ENCODE results near the gene SMURF1. TPM values are rescaled to one million over a fixed set of nuclear protein-coding genes. Genes with fewer than 3 reads are reported as not detected.
A peak's percentile ranks its signal among the peaks of the same experiment; 100 is the strongest.

Gene SMURF1
- total and polyA plus RNA-seq, 2 of the 4 experiments (the other 2 are of a cell fraction): 13.4 to 20.3 TPM

DNA sequence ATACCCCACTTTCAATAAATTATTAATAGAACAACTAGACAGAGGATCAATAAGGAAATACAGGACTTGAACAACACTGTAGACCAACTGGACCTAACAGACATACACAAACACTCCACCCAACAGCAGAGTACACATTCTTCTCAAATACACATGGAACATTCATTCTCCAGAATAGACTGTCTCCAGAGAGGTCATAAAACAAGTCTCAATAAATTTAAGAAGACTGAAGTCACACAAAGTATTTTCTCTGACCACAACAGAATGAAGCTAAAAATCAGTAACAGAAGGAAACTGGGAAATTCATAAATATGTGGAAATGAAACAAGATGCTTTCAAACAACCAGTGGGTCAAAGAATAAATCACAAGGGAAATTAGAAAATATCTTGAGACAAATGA lies 119.8 kb downstream of the SMURF1 start:
- Histone ChIP-seq H4K8ac (ENCODE audit: low read depth in 2 of 2, low read length in 2 of 2) (no peak overlapping the region), H4K5ac (ENCODE audit: low read depth, low read length) (no peak overlapping the region), H2AK9ac (replicated peaks; ENCODE audit: low read depth, low read length, poor library complexity) (no peak overlapping the region), H3K4me3 (ENCODE audit: insufficient read depth, low read depth, low read length) (no peak overlapping the region), H3K4me1 (ENCODE audit: control insufficient read depth, insufficient read depth, low read length) (no peaks in the 10 kb centered on the region), H2BK20ac (ENCODE audit: low read depth, low read length) (no peak overlapping the region), H2BK5ac (ENCODE audit: low read depth, low read length, poor library complexity, severe bottlenecking) (no peak overlapping the region), H3K4me2 (ENCODE audit: low read depth, low read length) (no peak overlapping the region), H3K56ac (ENCODE audit: extremely low read depth, insufficient read depth, low read length) (no peak overlapping the region), H3K27ac (ENCODE audit: insufficient read depth, low read length) (no peak overlapping the region), H3K36me3 (ENCODE audit: control insufficient read depth, insufficient read depth, low read length) (peaks cover 21% of the 10 kb centered on the region), H3K4ac (ENCODE audit: low read depth, low read length) (no peak overlapping the region), H3K79me1 (ENCODE audit: low read depth in 1 of 2, low read length in 2 of 2) (peaks cover 4 to 26% of the 10 kb centered on the region in 2 experiments; a peak in 3 of 4 replicates), H3K9ac (ENCODE audit: low read depth, low read length) (no peak overlapping the region), H3K23ac (ENCODE audit: low read depth, low read length) (no peak overlapping the region), H2AFZ (replicated peaks; ENCODE audit: low read length, poor library complexity) (no peak overlapping the region), H4K91ac (ENCODE audit: insufficient read depth, low read depth, low read length) (no peak overlapping the region), H3K18ac (ENCODE audit: low read depth, low read length) (no peak overlapping the region), H4K20me1 (ENCODE audit: insufficient read depth, low read length) (peaks cover 4% of the 10 kb centered on the region; the same call in 1 of the 2 replicates), H2BK120ac (ENCODE audit: low read depth, low read length) (no peak overlapping the region), H3K14ac (replicated peaks; ENCODE audit: low read depth, low read length) (no peak overlapping the region), H3K9me1 (ENCODE audit: insufficient read depth, low read length) (peaks cover 2% of the 10 kb centered on the region; the same call in 1 of the 2 replicates), H3K9me3 (ENCODE audit: control insufficient read depth, insufficient read depth, low read length) (no peaks in the 10 kb centered on the region), H2AK5ac (ENCODE audit: low read depth, low read length) (no peak overlapping the region), H2BK15ac (ENCODE audit: low read depth, low read length) (no peak overlapping the region), H3K27me3 (ENCODE audit: control insufficient read depth, insufficient read depth, low read length) (no peaks in the 10 kb centered on the region)
- DNase-seq: no peak
- peak; percentile 6; the same call in 1 of the 2 replicates for ATAC-seq (ENCODE audit: low read depth)
- dilution Hi-C loops (cut with HindIII; ENCODE audit: low sequenced_read_pairs, unreplicated experiment): no loop called here
- POLR2A ChIA-PET (ENCODE audit: unreplicated experiment): no interaction called here
- intact Hi-C loops (cut with micrococcal nuclease): no loop called here
- TF ChIP-seq RFX5 (IDR thresholded peaks at IDR 0.05; ENCODE audit: low read depth, low read length) (no peak), BHLHE40 (IDR thresholded peaks at IDR 0.05; ENCODE audit: low read depth, low read length) (no peak), CHD1 (IDR thresholded peaks at IDR 0.05; ENCODE audit: low read depth, low read length) (no peak), MAZ (IDR thresholded peaks at IDR 0.05; ENCODE audit: borderline replicate concordance, low read depth, low read length) (no peak), MXI1 (IDR thresholded peaks at IDR 0.05; ENCODE audit: borderline replicate concordance, low read depth, low read length) (no peak), POLR2A (IDR thresholded peaks at IDR 0.05; ENCODE audit: low read depth, low read length) (no peak), FOS (IDR thresholded peaks at IDR 0.05; ENCODE audit: low read depth, low read length) (no peak), RAD21 (IDR thresholded peaks at IDR 0.05; ENCODE audit: low read length) (no peak), NFE2L2 (IDR thresholded peaks at IDR 0.05; ENCODE audit: low read depth, low read length) (no peak), RCOR1 (IDR thresholded peaks at IDR 0.05; ENCODE audit: insufficient replicate concordance, low read length) (no peak), CEBPB (IDR thresholded peaks at IDR 0.05; ENCODE audit: low read depth, low read length) (no peak), MAFK (IDR thresholded peaks at IDR 0.05; ENCODE audit: low read depth, low read length) (no peak), SMC3 (IDR thresholded peaks at IDR 0.05; ENCODE audit: low read depth, low read length) (no peak)
- TF ChIP-seq, protein P1, sequence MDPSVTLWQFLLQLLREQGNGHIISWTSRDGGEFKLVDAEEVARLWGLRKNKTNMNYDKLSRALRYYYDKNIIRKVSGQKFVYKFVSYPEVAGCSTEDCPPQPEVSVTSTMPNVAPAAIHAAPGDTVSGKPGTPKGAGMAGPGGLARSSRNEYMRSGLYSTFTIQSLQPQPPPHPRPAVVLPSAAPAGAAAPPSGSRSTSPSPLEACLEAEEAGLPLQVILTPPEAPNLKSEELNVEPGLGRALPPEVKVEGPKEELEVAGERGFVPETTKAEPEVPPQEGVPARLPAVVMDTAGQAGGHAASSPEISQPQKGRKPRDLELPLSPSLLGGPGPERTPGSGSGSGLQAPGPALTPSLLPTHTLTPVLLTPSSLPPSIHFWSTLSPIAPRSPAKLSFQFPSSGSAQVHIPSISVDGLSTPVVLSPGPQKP (IDR thresholded peaks at IDR 0.05; ENCODE audit: borderline replicate concordance, low read depth, low read length): no peak
- TF ChIP-seq, protein P2, sequence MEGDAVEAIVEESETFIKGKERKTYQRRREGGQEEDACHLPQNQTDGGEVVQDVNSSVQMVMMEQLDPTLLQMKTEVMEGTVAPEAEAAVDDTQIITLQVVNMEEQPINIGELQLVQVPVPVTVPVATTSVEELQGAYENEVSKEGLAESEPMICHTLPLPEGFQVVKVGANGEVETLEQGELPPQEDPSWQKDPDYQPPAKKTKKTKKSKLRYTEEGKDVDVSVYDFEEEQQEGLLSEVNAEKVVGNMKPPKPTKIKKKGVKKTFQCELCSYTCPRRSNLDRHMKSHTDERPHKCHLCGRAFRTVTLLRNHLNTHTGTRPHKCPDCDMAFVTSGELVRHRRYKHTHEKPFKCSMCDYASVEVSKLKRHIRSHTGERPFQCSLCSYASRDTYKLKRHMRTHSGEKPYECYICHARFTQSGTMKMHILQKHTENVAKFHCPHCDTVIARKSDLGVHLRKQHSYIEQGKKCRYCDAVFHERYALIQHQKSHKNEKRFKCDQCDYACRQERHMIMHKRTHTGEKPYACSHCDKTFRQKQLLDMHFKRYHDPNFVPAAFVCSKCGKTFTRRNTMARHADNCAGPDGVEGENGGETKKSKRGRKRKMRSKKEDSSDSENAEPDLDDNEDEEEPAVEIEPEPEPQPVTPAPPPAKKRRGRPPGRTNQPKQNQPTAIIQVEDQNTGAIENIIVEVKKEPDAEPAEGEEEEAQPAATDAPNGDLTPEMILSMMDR (conservative IDR thresholded peaks at IDR 0.05; ENCODE audit: low read depth, low read length): no peak
- TF ChIP-seq, protein P3, sequence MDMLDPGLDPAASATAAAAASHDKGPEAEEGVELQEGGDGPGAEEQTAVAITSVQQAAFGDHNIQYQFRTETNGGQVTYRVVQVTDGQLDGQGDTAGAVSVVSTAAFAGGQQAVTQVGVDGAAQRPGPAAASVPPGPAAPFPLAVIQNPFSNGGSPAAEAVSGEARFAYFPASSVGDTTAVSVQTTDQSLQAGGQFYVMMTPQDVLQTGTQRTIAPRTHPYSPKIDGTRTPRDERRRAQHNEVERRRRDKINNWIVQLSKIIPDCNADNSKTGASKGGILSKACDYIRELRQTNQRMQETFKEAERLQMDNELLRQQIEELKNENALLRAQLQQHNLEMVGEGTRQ (IDR thresholded peaks at IDR 0.05; ENCODE audit: low read depth, low read length): no peak
- in situ Hi-C loops (cut with MboI; ENCODE audit: low sequenced_read_pairs): no loop called here
- CTCF ChIA-PET: interaction anchor here (1.3 kb wide), 1 partner anchor 13 kb away, joined by 3 read pairs; no protein-coding TSS in a partner anchor
- no TSS peak for BruUV-seq (replicated peaks)
